Adrenal gland (tissue), 5 donors: ENCODE data around the gene PROM1.

ENCODE experiments used
- CTCF ChIP-seq, 6 experiments: fragments of 450-650 bp in 4 of 6; fragments of 200-600 bp in 2 of 6; sonication (generic) in 1 of 6; IDR thresholded peaks; 1 replicate in 5 of 6; 2 replicates in 1 of 6; pipeline versions ENCODE4 v1.5.1 to v1.8.0; 2016 to 2021; ENCODE audit warnings: antibody characterized with exemption in 6 of 6, mild to moderate bottlenecking in 2 of 6, moderate library complexity in 1 of 6
- POLR2A ChIP-seq, 2 donors: fragments of 450-650 bp; IDR thresholded peaks; one replicate each; pipeline ENCODE4 v1.6.1; 2017; ENCODE audit warnings: antibody characterized with exemption in 2 of 2, mild to moderate bottlenecking in 2 of 2, moderate library complexity in 1 of 2
- donor health status: DM: no; HTN: no; CAD: no.

- TF ChIP-seq CTCF (IDR thresholded peaks at IDR 0.05) (no peak), POLR2A (IDR thresholded peaks at IDR 0.05) (no peak)
These were observed 157.3 kb downstream of the PROM1 start for GRCh38 chr4:15926486-15926885.
